Measurements from ENCODE around the gene USH2A.

Gene USH2A

GRCh38 chr1:215625949-215626348, 797.3 kb downstream of the USH2A start:
- no peak for DNase-seq

GRCh38 chr1:215623162-215623561, 800.1 kb downstream of the USH2A start:
- DNase-seq: no peak

GRCh38 chr1:215617979-215618378, 805.3 kb downstream of the USH2A start:
- DNase-seq: no peak

- no peak for DNase-seq
Observed at GRCh38 chr1:215612391-215612790, 810.9 kb downstream of the USH2A start.

GRCh38 chr1:215608646-215609045, 814.6 kb downstream of the USH2A start:
- DNase-seq: no peak

GRCh38 chr1:215607412-215607811, 815.8 kb downstream of the USH2A start:
- DNase-seq: no peak

GRCh38 chr1:215606564-215607168, 816.6 kb downstream of the USH2A start:
- no peak for DNase-seq

- no peak for DNase-seq
Observed at GRCh38 chr1:215606036-215606435, 817.2 kb downstream of the USH2A start.

GRCh38 chr1:215605011-215605621, 818.1 kb downstream of the USH2A start:
- no peak for DNase-seq

GRCh38 chr1:215603319-215603718, 819.9 kb downstream of the USH2A start:
- no peak for DNase-seq

GRCh38 chr1:215601276-215601675, 822.0 kb downstream of the USH2A start:
- no peak for DNase-seq

- no peak for DNase-seq
Observed at GRCh38 chr1:215600867-215601266, 822.4 kb downstream of the USH2A start.

- DNase-seq: no peak
Observed at GRCh38 chr1:215600258-215600792, 822.9 kb downstream of the USH2A start.

GRCh38 chr1:215599418-215600074, 823.7 kb downstream of the USH2A start:
- DNase-seq: no peak

- DNase-seq: no peak
Observed at GRCh38 chr1:215597961-215598360, 825.3 kb downstream of the USH2A start.

GRCh38 chr1:215595231-215595630, 828.0 kb downstream of the USH2A start:
- no peak for DNase-seq

- no peak for DNase-seq
Observed at GRCh38 chr1:215594640-215595039, 828.6 kb downstream of the USH2A start.

- no peak for DNase-seq
Observed at GRCh38 chr1:215590779-215591491, 832.3 kb downstream of the USH2A start.

GRCh38 chr1:215589650-215590435, 833.4 kb downstream of the USH2A start:
- no peak for DNase-seq

- no peak for DNase-seq
Observed at GRCh38 chr1:215584389-215584788, 838.9 kb downstream of the USH2A start.

GRCh38 chr1:215583185-215583749, 840.0 kb downstream of the USH2A start:
- DNase-seq: no peak

- DNase-seq: no peak
Observed at GRCh38 chr1:215581896-215582295, 841.4 kb downstream of the USH2A start.
